SK-N-SH (cell line): Measurements from ENCODE around the gene TSPAN16. TPM values are rescaled to one million over a fixed set of nuclear protein-coding genes. Genes with fewer than 3 reads are reported as not detected.

Experiments used
- CTCF ChIA-PET: fragments of 300-600, 350-600 bp; formaldehyde crosslinking; extraction: SDS; loops from one replicate; lab custom pipeline; 2021; lab: Yijun Ruan, JAX
- POLR2A ChIA-PET: fragments of 350-600 bp; sonication (Branson Sonifier 250); formaldehyde crosslinking; extraction: SDS; loops from one replicate; lab custom pipeline; 2020; ENCODE audit warnings: antibody characterized with exemption, inconsistent platforms; lab: Yijun Ruan, JAX
- DNase-seq: peaks from one replicate; pipeline ENCODE4 v3.0.0; 2012
- H2AFZ ChIP-seq: fragments of 200-600 bp; sonication (generic); 2 replicates; pipeline ENCODE4 v1.8.1; 2016; ENCODE audit warnings: antibody characterized with exemption, mild to moderate bottlenecking, low read depth
- H3F3A ChIP-seq: fragments of 200-600 bp; sonication (generic); replicated peaks from 2 replicates; pipeline ENCODE3; 2016; ENCODE audit warnings: antibody characterized with exemption, mild to moderate bottlenecking; ENCODE audit not compliant: insufficient read depth
- H3K27ac ChIP-seq, 2 experiments: fragments of 200-500 bp in 1 of 2; fragments of 200-600 bp in 1 of 2; sonication (Bioruptor generic) in 1 of 2; sonication (generic), shearing (Covaris generic) in 1 of 2; 2 replicates each; pipeline versions ENCODE4 v1.5.1 to v1.6.1; 2014 to 2016; ENCODE audit warnings: low read depth in 2 of 2, inconsistent platforms in 1 of 2, low read length in 1 of 2, mild to moderate bottlenecking in 1 of 2, mixed read lengths in 1 of 2
- H3K27me3 ChIP-seq: fragments of 200-600 bp; sonication (generic), shearing (Covaris generic); 2 replicates; pipeline ENCODE4 v1.6.1; 2016; ENCODE audit warnings: mixed run types; ENCODE audit not compliant: insufficient read depth
- H3K36me3 ChIP-seq, 2 experiments: fragments of 200-500 bp in 1 of 2; fragments of 200-600 bp in 1 of 2; sonication (Bioruptor generic) in 1 of 2; sonication (generic) in 1 of 2; replicated peaks in 1 of 2; 2 replicates each; pipeline versions ENCODE3 to v1.5.1; 2014 to 2016; ENCODE audit warnings: low read length in 1 of 2, mild to moderate bottlenecking in 1 of 2; ENCODE audit not compliant: insufficient read depth in 2 of 2, control insufficient read depth in 1 of 2
- H3K4me1 ChIP-seq, 2 experiments: fragments of 200-500 bp in 1 of 2; fragments of 200-600 bp in 1 of 2; sonication (Bioruptor generic) in 1 of 2; sonication (generic), shearing (Covaris generic) in 1 of 2; 2 replicates each; pipeline versions ENCODE4 v1.5.1 to v1.6.1; 2014 to 2016; ENCODE audit warnings: low read depth in 1 of 2, low read length in 1 of 2, mixed run types in 1 of 2; ENCODE audit not compliant: insufficient read depth in 2 of 2, control insufficient read depth in 1 of 2
- H3K4me2 ChIP-seq: fragments of 200-600 bp; sonication (generic), shearing (Covaris generic); 2 replicates; pipeline ENCODE4 v1.6.1; 2017; ENCODE audit warnings: mixed run types
- H3K4me3 ChIP-seq, 2 experiments: fragments of 200-500 bp in 1 of 2; fragments of 200-600 bp in 1 of 2; sonication (Bioruptor generic) in 1 of 2; sonication (generic), shearing (Covaris generic) in 1 of 2; 2 replicates each; pipeline versions ENCODE4 v1.5.1 to v1.8.1; 2014 to 2016; ENCODE audit warnings: low read depth in 2 of 2, inconsistent platforms in 1 of 2, low read length in 1 of 2, mild to moderate bottlenecking in 1 of 2, mixed read lengths in 1 of 2, moderate library complexity in 1 of 2
- H3K79me2 ChIP-seq: fragments of 200-600 bp; sonication (generic); 2 replicates; pipeline ENCODE4 v1.8.1; 2017; ENCODE audit warnings: mild to moderate bottlenecking; ENCODE audit not compliant: insufficient read depth
- H3K9ac ChIP-seq: fragments of 200-600 bp; sonication (generic); 2 replicates; pipeline ENCODE4 v1.6.1; 2017; ENCODE audit warnings: mixed run types
- H3K9me2 ChIP-seq: fragments of 200-600 bp; sonication (generic); 2 replicates; pipeline ENCODE4 v1.6.1; 2017; ENCODE audit warnings: mixed run types
- H3K9me3 ChIP-seq: fragments of 200-600 bp; sonication (generic); 2 replicates; pipeline ENCODE4 v1.6.1; 2017; ENCODE audit warnings: mixed run types, mild to moderate bottlenecking, moderate library complexity
- H4K20me1 ChIP-seq: fragments of 200-600 bp; sonication (generic); 2 replicates; pipeline ENCODE4 v1.6.1; 2017; ENCODE audit warnings: mild to moderate bottlenecking, mixed run types; ENCODE audit not compliant: insufficient read depth
- ELF1 ChIP-seq: IDR thresholded peaks from 2 replicates; pipeline ENCODE4 v1.4.0; 2012
- EP300 ChIP-seq, 2 experiments: IDR thresholded peaks; 2 replicates each; pipeline versions ENCODE4 v1.4.0 to v1.6.1; 2012; ENCODE audit warnings: borderline replicate concordance in 1 of 2, low read depth in 1 of 2, low read length in 1 of 2
- GATA2 ChIP-seq: sonication (generic); formaldehyde crosslinking; IDR thresholded peaks from 2 replicates; pipeline ENCODE4 v1.5.0; 2020; ENCODE audit warnings: mild to moderate bottlenecking, missing genetic modification reagents
- MXI1 ChIP-seq: IDR thresholded peaks from 2 replicates; pipeline ENCODE4 v1.6.1; 2012; ENCODE audit warnings: mild to moderate bottlenecking, low read depth, low read length, improper control_type of control experiment
- RXRA ChIP-seq: IDR thresholded peaks from 2 replicates; pipeline ENCODE4 v1.4.0; 2012; ENCODE audit warnings: low read depth, mild to moderate bottlenecking, borderline replicate concordance
- SMC3 ChIP-seq: IDR thresholded peaks from 2 replicates; pipeline ENCODE4 v1.6.1; 2012; ENCODE audit warnings: low read depth, low read length, improper control_type of control experiment
- WGBS: methylation state at CpG from one replicate; pipeline ENCODE4 v1.1.6; 2017; ENCODE audit warnings: low lambda C conversion rate; 5-methylcytosine and 5-hydroxymethylcytosine counted together
- polyA plus RNA-seq, 3 experiments: library from polyadenylated mRNA; depleted of rRNA; stranded (reverse); fragments of >200 nt; gene quantifications; 2 replicates each; pipeline ENCODE4 v1.2.3, GENCODE V29; 2012
- TF ChIP-seq, protein P1 (sequence below): IDR thresholded peaks from 2 replicates; pipeline ENCODE4 v1.4.0; 2012; ENCODE audit warnings: low read depth, borderline replicate concordance

TSPAN16 gene
- polyA plus RNA-seq, 1 of the 3 experiments (the other 2 are of a cell fraction), result not detected

- H3K4me3 ChIP-seq, result no peak overlapping the region
- DNase-seq, result no peak
- H4K20me1 ChIP-seq, result no peaks in the 10 kb centered on the region
- ChIA-PET POLR2A (no interaction called here), CTCF (interaction anchor here (1.8 kb wide), 1 partner anchor 18 kb away, joined by 4 read pairs; no protein-coding TSS in a partner anchor)
- no peaks in the 10 kb centered on the region for H3K9me2 ChIP-seq
- WGBS, result 85% methylated on average over 4 of the region's 5 CpGs
- H3K9ac ChIP-seq, result no peak overlapping the region
- no peaks in the 10 kb centered on the region for H3K4me1 ChIP-seq
- H2AFZ ChIP-seq, result no peak overlapping the region
- no peaks in the 10 kb centered on the region for H3K9me3 ChIP-seq
- H3K36me3 ChIP-seq, result peaks cover 0 to 12% of the 10 kb centered on the region in 2 experiments
- no peak for TF ChIP-seq EP300 (IDR thresholded peaks at IDR 0.05; ENCODE audit: borderline replicate concordance in 1 of 2, low read depth in 1 of 2, low read length in 1 of 2)
- TF ChIP-seq SMC3, result no peak
- TF ChIP-seq RXRA, result no peak
- no peak for TF ChIP-seq GATA2 (CRISPR knock-in tag)
- TF ChIP-seq ELF1, result no peak
- TF ChIP-seq, protein P1, sequence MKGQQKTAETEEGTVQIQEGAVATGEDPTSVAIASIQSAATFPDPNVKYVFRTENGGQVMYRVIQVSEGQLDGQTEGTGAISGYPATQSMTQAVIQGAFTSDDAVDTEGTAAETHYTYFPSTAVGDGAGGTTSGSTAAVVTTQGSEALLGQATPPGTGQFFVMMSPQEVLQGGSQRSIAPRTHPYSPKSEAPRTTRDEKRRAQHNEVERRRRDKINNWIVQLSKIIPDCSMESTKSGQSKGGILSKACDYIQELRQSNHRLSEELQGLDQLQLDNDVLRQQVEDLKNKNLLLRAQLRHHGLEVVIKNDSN, result no peak
- TF ChIP-seq MXI1, result no peak
- H3K27ac ChIP-seq, result no peak overlapping the region
- no peaks in the 10 kb centered on the region for H3K27me3 ChIP-seq
- peaks cover 3% of the 10 kb centered on the region for H3F3A ChIP-seq
- no peak overlapping the region for H3K4me2 ChIP-seq
- H3K79me2 ChIP-seq, result no peaks in the 10 kb centered on the region
Measured at GRCh38 chr19:11364935-11365334, 69.0 kb downstream of the TSPAN16 start.

Other genes with a start within 250 kb of the TSPAN16 start
- 20.7 and 25.1 TPM in 2 replicates for gene LDLR, start 206.7 kb upstream of the TSPAN16 start, polyA plus RNA-seq (2012; rRNA removed)
- gene SPC24, start 140.4 kb upstream of the TSPAN16 start, polyA plus RNA-seq (2012; rRNA removed), result 12.7 and 18.9 TPM in 2 replicates
- 63.9 and 92.4 TPM in 2 replicates for gene KANK2, start 98.6 kb upstream of the TSPAN16 start, polyA plus RNA-seq (2012; rRNA removed)
- gene ANGPTL8, start 56.5 kb upstream of the TSPAN16 start, polyA plus RNA-seq (2012; rRNA removed), result 0.21 TPM in 1 of 2 replicates, not detected in the other
- gene DOCK6, start 33.6 kb upstream of the TSPAN16 start, polyA plus RNA-seq (2012; rRNA removed), result 14.0 and 18.3 TPM in 2 replicates
- gene RAB3D, start 43.5 kb downstream of the TSPAN16 start, polyA plus RNA-seq (2012; rRNA removed), result 25.0 and 27.0 TPM in 2 replicates
- 209 and 219 TPM in 2 replicates for gene TMEM205, start 50.1 kb downstream of the TSPAN16 start, polyA plus RNA-seq (2012; rRNA removed)
- 25.2 and 30.1 TPM in 2 replicates for gene CCDC159, start 50.4 kb downstream of the TSPAN16 start, polyA plus RNA-seq (2012; rRNA removed)
- gene PLPPR2, start 59.3 kb downstream of the TSPAN16 start, polyA plus RNA-seq (2012; rRNA removed), result 18.9 and 26.2 TPM in 2 replicates
- gene SWSAP1, start 78.5 kb downstream of the TSPAN16 start, polyA plus RNA-seq (2012; rRNA removed), result 2.8 and 3.0 TPM in 2 replicates
- 15.4 and 16.8 TPM in 2 replicates for gene EPOR, start 88.2 kb downstream of the TSPAN16 start, polyA plus RNA-seq (2012; rRNA removed)
- gene RGL3, start 123.2 kb downstream of the TSPAN16 start, polyA plus RNA-seq (2012; rRNA removed), result 13.3 and 13.5 TPM in 2 replicates
- gene ODAD3, start 139.0 kb downstream of the TSPAN16 start, polyA plus RNA-seq (2012; rRNA removed), result 3.2 and 4.2 TPM in 2 replicates
- 198 and 502 TPM in 2 replicates for gene PRKCSH, start 139.5 kb downstream of the TSPAN16 start, polyA plus RNA-seq (2012; rRNA removed)
- 0.48 and 0.68 TPM in 2 replicates for gene ELAVL3, start 184.9 kb downstream of the TSPAN16 start, polyA plus RNA-seq (2012; rRNA removed)
- gene ZNF653, start 209.7 kb downstream of the TSPAN16 start, polyA plus RNA-seq (2012; rRNA removed), result 14.5 and 14.7 TPM in 2 replicates
- gene ECSIT, start 233.0 kb downstream of the TSPAN16 start, polyA plus RNA-seq (2012; rRNA removed), result 35.6 and 43.8 TPM in 2 replicates
- gene CNN1, start 242.7 kb downstream of the TSPAN16 start, polyA plus RNA-seq (2012; rRNA removed), result 4.6 and 6.6 TPM in 2 replicates